GM12874 (cell line): ENCODE results near the gene SUFU.
A peak's percentile ranks its signal among the peaks of the same experiment; 100 is the strongest.

ENCODE experiments used
- TF ChIP-seq, protein P1 (sequence below): IDR thresholded peaks from 2 replicates; pipeline ENCODE4 v1.5.1; 2011; ENCODE audit warnings: low read depth, mild to moderate bottlenecking, control low read depth, low read length, moderate library complexity; ENCODE audit not compliant: insufficient read depth

The SUFU gene

DNA sequence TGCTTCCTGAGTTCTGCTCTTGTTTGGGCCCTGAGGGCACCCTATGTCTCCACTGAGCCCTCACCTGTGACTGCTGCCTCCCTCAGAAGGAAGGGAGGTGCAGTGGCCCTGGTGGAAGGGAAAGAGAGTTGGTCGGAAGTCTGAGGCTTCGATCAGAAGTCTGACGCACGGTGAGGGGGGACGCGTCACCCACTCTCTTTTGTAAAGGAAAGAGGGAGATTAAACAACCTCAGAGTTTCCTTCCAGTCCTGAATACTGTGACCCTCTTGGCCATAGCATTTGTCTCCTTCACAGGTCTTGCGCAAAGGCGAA lies 109.1 kb downstream of the SUFU start:
- TF ChIP-seq, protein P1, sequence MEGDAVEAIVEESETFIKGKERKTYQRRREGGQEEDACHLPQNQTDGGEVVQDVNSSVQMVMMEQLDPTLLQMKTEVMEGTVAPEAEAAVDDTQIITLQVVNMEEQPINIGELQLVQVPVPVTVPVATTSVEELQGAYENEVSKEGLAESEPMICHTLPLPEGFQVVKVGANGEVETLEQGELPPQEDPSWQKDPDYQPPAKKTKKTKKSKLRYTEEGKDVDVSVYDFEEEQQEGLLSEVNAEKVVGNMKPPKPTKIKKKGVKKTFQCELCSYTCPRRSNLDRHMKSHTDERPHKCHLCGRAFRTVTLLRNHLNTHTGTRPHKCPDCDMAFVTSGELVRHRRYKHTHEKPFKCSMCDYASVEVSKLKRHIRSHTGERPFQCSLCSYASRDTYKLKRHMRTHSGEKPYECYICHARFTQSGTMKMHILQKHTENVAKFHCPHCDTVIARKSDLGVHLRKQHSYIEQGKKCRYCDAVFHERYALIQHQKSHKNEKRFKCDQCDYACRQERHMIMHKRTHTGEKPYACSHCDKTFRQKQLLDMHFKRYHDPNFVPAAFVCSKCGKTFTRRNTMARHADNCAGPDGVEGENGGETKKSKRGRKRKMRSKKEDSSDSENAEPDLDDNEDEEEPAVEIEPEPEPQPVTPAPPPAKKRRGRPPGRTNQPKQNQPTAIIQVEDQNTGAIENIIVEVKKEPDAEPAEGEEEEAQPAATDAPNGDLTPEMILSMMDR: no peak

DNA sequence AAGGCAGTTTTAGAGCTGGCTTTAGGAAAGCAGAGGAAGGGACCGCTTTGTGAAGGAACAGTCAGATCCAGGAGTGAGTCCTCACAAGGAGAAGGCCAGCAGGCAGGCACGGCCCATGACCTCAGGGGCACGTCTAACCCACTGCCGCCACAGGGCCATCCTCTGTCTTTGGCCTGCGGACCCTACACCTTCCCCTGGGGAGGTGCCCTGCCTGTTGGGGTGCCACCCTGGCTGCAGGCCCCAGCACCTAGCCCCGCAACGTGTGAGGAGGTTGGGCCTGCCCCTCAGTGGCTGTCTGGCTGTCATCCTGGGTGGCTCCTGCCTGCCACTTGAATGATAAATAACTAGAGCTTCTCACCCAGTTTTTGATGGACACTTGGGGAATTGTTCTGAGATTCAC lies 109.5 kb downstream of the SUFU start:
- TF ChIP-seq, protein P1: no peak

DNA sequence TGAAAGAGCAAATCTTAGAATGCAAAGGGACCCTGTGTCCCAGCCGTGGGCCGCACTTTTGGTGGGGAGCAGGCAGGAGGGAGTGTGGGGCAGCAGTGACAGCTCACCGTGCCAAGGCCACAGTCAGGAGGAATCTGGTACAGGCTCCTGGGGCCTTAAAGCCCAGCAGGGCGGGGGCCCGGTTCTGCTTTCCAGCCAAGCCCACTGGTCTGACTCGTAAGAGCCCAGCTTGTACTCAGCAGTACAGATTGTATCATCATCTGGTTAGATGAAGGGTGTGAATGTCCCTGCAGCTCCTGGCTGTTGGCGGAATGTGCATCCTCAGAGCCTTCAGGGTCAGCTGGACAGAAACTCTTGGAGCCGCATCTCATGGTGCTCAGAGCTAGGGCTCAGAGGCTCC lies 110.0 kb downstream of the SUFU start:
- TF ChIP-seq, protein P1: no peak

DNA sequence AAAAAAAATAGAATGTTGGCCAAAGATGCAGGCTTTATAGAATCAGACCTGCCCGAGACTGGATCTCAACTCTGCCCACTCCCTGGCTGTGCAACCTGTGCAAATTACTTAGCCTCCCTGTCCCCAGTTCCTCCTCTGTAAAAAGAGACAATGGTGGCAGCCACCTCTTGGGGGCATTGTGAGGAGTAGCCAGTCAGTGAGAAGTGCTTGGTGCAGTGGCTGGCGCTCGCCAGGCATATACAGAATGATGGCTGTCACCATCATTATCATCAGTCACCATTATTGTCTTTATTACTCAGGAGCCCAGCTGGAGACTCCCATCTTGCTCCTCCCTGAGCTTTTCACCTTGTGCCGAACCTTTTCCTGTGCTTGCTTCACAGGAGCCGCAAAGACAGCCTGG lies 111.1 kb downstream of the SUFU start:
- TF ChIP-seq, protein P1: no peak

DNA sequence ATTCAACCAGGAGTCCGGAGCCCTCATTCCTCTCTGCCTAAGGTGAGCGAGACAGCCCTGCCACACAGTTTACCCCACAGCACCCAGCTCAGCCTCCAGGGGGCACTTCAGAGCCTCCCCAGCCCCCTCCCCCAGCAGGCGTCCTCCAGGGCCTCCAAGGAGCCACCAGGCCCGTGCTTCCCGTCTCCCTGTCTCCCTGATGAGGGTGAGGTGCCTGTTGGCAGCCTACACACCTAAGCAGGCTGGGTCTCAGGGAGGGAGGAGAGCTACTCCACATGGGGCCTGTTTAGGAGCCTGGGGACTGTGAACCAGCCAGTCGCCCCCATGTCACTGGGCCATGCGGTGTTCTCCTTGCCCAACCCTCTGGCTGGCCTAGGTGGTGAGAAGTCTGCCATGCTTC lies 111.6 kb downstream of the SUFU start:
- TF ChIP-seq, protein P1: peak; percentile 63

DNA sequence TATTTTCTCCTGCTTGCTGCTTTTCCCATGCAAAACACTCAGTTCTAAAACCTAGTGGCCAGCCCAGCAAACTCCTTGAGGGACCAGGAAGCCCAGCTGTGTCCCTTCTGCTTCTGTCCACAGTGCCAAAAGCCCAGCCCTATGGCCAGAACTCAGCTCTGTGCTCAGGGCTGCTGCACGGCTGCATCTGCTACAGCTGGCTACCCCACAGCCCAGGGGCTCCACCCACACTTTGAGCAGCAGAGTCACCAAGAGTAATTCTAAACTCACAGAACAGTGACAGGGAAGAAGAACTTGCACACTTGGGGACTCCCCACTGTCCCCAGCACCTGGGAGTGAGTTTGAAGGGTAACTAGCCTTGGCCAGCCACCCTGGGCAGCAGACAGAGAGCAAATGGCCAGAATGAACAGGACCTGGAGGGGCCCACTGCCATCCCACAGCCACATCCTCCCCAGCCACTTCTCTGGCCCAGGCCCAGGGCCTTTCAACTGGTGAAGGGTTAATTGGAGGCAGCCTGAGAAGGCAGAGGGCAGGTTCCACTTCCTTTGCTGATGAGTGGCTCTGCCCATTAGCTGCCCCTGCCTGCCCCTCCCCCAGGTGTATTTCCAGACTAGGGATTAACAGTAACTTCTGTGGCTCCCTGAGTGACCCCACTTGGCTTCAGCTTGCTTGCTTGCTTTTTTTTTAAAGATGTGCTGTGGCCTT lies 112.4 kb downstream of the SUFU start:
- TF ChIP-seq, protein P1: no peak

DNA sequence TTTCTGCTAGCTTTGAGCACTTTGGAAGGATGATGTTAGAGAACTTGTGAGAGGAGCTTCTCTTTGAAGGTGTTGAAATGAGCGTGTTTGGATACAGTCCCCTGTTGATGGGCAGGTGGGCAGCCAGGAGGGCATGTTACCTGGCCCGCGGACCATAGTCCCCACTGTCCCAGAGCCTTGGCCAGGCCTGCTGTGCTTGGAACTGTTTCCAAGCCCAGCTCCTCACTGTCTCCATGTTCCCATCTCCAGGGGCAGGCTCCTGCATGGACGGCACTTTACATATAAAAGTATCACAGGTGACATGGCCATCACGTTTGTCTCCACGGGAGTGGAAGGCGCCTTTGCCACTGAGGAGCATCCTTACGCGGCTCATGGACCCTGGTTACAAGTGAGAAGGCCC lies 113.3 kb downstream of the SUFU start:
- TF ChIP-seq, protein P1: no peak
